Coronary artery (tissue), 2 donors: Measurements from ENCODE around the gene JARID2.

Experiments used
- DNase-seq: peaks from one replicate; pipeline ENCODE4 v3.0.0-alpha.2; 2017; ENCODE audit warnings: low spot score
- H3K27ac ChIP-seq, 2 donors: fragments of 200-600 bp; sonication (generic); one replicate each; pipeline ENCODE4 v1.5.1; 2016 to 2019
- H3K4me3 ChIP-seq: fragments of 200-600 bp; sonication (generic); 2 replicates; pipeline ENCODE4 v1.5.1; 2016; ENCODE audit warnings: mild to moderate bottlenecking, moderate library complexity
- CTCF ChIP-seq: fragments of 200-600 bp; sonication (generic); IDR thresholded peaks from one replicate; pipeline ENCODE4 v1.5.1; 2019; ENCODE audit warnings: antibody characterized with exemption

JARID2 gene

DNA sequence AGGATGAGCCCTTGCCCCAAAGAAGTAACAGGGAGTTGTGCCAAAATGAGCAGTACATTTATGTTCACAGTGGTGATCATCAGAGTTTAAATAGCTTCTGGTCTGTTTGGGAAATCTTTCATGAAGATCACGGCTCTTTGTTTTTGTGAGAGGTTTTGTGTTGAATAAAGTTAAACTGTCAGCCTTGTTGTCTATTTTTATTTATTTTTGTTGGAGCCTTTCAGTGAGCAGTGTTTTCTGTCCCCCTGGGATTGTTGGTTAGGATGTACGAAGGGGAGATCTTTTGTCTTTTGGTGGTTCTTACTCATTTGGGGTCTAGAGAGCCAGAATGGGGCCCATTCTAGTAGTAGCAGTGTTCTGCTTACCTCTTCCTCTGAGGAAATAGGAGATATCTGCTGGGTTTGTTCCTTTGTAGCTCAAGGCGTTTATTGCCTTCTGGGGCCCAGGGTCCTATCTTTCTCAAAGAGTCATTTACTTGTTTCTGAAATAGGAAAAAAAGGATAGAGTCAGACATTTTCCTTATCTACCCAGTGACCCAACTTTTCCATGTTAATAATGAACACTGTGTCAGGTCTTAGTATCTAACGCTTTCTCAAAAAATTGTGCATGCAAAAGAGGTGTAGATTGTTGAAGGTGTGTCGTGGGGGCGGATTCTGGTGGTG lies 157.4 kb downstream of the JARID2 start:
- no peak for DNase-seq
- TF ChIP-seq CTCF = no peak
- Histone ChIP-seq H3K27ac (no peak overlapping the region), H3K4me3 (no peak overlapping the region)

DNA sequence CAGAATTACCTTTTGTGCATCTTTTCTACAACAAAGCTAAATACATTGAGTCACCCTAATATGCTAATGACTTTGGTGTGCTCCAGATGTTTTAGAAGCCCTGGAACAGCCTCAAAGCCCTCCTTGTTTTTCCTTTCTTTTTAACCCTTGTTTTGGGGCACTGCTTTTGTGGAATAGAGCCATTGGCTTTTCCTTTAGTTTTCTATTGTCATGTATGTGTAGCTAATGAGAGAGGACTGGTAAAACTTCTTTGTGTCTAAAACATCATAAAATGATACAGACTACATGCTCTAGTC lies 158.8 kb downstream of the JARID2 start:
- no peak for DNase-seq
- TF ChIP-seq CTCF = no peak
- no peak overlapping the region for H3K4me3 ChIP-seq
- no peak overlapping the region for H3K27ac ChIP-seq

- no peak for TF ChIP-seq CTCF
Measured at GRCh38 chr6:15405129-15406068, 159.5 kb downstream of the JARID2 start.

DNA sequence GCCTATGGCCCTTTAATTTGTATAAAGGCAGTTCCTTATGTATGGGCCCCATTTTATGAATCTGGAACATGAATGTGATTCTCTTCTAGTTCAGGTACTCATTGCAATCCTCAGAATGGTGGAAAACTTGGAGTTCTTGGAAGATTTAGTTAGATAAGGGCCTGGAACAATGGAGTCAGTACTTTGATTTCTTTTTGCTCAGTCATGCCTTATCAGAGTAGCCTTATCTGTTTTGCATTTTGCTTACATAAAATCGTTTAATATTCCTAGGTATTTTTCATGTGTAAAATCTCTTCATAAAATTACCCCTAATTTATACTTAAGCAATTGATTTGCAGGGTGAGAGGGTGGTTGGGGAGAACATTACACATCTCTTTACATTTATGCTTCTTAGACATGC lies 160.6 kb downstream of the JARID2 start:
- no peak overlapping the region for H3K4me3 ChIP-seq
- TF ChIP-seq CTCF = no peak
- no peak for DNase-seq
- H3K27ac ChIP-seq = no peak overlapping the region

More at GRCh38 chr6:15405129-15406068, 159.5 kb downstream of the JARID2 start:
- Histone ChIP-seq H3K4me3 (no peak overlapping the region), H3K27ac (no peak overlapping the region)
- DNase-seq = no peak

DNA sequence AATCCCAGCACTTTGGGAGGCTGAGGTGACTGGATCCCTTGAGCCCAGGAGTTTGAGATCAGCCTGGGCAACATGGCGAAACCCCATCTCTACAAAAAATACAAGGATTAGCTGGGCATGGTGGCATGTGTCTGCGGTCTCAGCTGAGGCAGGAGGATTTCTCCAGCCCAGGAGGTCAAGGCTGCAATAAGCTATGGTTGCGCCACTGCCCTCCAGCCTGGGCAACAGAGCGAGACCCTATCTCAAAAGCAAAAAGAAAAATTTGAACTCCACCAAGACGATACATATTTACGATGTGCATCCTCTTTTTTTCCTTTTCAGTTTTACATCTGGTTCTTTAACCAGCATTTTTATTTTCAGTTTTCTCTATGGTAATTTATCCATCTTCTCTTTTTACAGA lies 162.1 kb downstream of the JARID2 start:
- TF ChIP-seq CTCF = no peak
- Histone ChIP-seq H3K27ac (no peak overlapping the region), H3K4me3 (no peak overlapping the region)
- no peak for DNase-seq

GRCh38 chr6:15408758-15409157 lies 162.9 kb downstream of the JARID2 start:
- no peak for DNase-seq
- no peak overlapping the region for H3K4me3 ChIP-seq
- no peak overlapping the region for H3K27ac ChIP-seq
- TF ChIP-seq CTCF = no peak
